BLaER1 (cell line): ENCODE data around the gene ZNF599.

Source experiments
- H3K27ac ChIP-seq: shearing (Covaris generic); formaldehyde crosslinking; 2 replicates; pipeline ENCODE4 v1.8.1; 2022
- H3K27me3 ChIP-seq: shearing (Covaris generic); formaldehyde crosslinking; 2 replicates; pipeline ENCODE4 v1.8.1; 2022
- H3K36me3 ChIP-seq: shearing (Covaris generic); formaldehyde crosslinking; 2 replicates; pipeline ENCODE4 v1.8.1; 2022
- H3K4me1 ChIP-seq: shearing (Covaris generic); formaldehyde crosslinking; 2 replicates; pipeline ENCODE4 v1.8.1; 2022
- H3K4me2 ChIP-seq: shearing (Covaris generic); formaldehyde crosslinking; 2 replicates; pipeline ENCODE4 v1.8.1; 2022
- H3K4me3 ChIP-seq: shearing (Covaris generic); formaldehyde crosslinking; 2 replicates; pipeline ENCODE4 v1.8.1; 2022
- H3K9ac ChIP-seq: shearing (Covaris generic); formaldehyde crosslinking; 2 replicates; pipeline ENCODE4 v1.8.1; 2022
- H3K9me3 ChIP-seq: shearing (Covaris generic); formaldehyde crosslinking; 2 replicates; pipeline ENCODE4 v1.8.1; 2022
- H4K20me1 ChIP-seq: shearing (Covaris generic); formaldehyde crosslinking; 2 replicates; pipeline ENCODE4 v1.8.1; 2022
- Cebpa-rat ChIP-seq: shearing (Covaris generic); IDR thresholded peaks from 2 replicates; pipeline ENCODE4 v1.8.1; 2022

Gene ZNF599

GRCh38 chr19:34757441-34757840 is 15.6 kb downstream of the ZNF599 start:
- Histone ChIP-seq H3K27me3 (no peaks in the 10 kb centered on the region), H4K20me1 (no peaks in the 10 kb centered on the region), H3K9ac (no peak overlapping the region), H3K9me3 (peaks cover 100% of the 10 kb centered on the region), H3K4me1 (no peaks in the 10 kb centered on the region), H3K36me3 (peaks cover 61% of the 10 kb centered on the region), H3K4me2 (no peak overlapping the region), H3K27ac (no peak overlapping the region), H3K4me3 (0 out of 2 replicates have a peak overlapping the region, but pooled peaks have one; percentile 6)
- no peak for TF ChIP-seq Cebpa-rat

DNA sequence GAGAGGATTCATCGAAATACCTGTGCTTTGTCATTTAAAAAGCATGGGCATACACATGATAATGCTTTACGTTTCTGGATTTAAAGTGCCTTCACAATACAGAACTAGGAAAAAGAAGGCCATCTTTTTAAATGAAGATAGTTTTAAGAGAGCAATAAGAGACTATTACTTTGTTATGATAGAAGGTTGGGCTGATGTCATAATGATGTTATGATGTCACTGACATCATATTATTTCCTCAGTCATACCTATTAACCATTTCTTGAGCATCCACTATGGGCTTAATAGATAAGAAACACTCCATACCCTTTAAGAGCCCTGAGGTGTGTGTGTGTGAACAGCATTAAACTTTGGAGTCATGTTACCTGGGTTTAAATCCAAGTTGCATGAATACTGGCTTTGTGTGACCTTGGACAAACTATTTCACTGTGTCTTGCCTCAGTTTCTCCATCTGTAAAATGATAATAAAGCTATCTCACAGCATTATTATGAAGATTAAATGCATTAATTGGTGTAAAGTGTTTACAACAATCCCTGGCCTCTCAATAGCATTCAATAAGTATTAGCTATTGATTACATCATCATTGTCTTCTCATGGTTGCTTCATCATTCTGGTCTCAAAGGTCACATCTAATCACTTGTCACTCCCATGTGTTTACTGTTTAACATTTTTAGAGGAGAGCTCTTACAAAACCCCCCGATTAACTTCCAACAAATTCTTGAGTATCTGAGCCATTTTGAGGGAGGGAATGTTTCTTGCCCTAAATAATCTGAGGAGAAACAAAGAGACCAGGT is 27.9 kb downstream of the ZNF599 start:
- Histone ChIP-seq H3K27ac (no peak overlapping the region), H3K9me3 (peaks cover 96% of the 10 kb centered on the region), H4K20me1 (no peaks in the 10 kb centered on the region), H3K9ac (no peak overlapping the region), H3K4me1 (no peaks in the 10 kb centered on the region), H3K4me2 (no peak overlapping the region), H3K36me3 (peaks cover 80% of the 10 kb centered on the region), H3K27me3 (no peaks in the 10 kb centered on the region), H3K4me3 (no peak overlapping the region)
- no peak for TF ChIP-seq Cebpa-rat

- H3K4me1 ChIP-seq, result peaks cover 32% of the 10 kb centered on the region
- peaks cover 34% of the 10 kb centered on the region for H3K9me3 ChIP-seq
- H3K27me3 ChIP-seq, result no peaks in the 10 kb centered on the region
- peak overlapping the region; percentile 90 for H3K4me3 ChIP-seq
- peak overlapping the region; percentile 90 for H3K9ac ChIP-seq
- H4K20me1 ChIP-seq, result no peaks in the 10 kb centered on the region
- H3K4me2 ChIP-seq, result peak overlapping the region; percentile 94
- TF ChIP-seq Cebpa-rat, result no peak
- H3K27ac ChIP-seq, result peak overlapping the region; percentile 90
- peaks cover 34% of the 10 kb centered on the region for H3K36me3 ChIP-seq
Observed at GRCh38 chr19:34734537-34735103, 38.4 kb downstream of the ZNF599 start.

DNA sequence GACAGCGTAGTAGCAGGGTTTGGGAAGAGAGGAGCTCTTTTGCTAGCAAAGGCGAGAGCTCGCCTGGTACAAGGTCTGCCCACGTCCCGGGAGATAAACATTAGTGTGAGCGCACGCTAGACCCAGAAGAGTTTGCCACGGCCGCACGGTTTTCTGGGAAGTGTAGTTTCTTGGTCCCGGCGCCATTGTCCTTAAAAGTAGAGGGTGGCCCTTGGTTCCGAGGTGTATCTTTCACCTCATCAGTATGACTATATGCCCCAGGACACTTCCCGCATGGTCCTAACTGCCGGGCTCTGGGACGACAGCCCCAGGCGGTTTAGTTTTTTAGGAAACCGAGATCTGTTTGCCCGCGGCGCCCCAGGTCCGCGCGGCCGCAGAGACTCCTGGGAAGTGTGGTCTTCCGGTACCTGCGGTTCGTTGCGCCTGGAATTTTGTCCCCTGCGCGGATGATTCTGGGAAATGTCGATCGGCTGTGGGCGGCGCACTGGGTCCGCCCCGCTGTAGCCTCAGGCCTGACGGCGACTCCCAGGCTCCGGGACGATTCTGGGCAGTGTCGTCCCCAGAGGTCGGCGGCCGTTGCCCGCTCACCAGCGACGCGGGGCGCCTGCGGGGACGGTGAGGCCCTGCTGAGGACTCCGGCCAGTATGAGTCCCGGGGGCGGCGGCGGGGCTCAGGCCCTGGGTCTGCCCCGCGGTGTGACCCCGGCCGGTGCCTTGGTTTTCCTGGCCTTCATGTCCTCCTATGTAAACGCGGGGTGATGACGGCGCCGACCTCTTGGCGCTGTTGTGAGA is 39.1 kb downstream of the ZNF599 start, which contains the start of gene ZNF181:
Gene ZNF181 (plus strand): TSS at position 498 of the 791 bp plus-strand sequence. CDS start 795 bp downstream, outside the sequence.
- H3K4me1 ChIP-seq, result peaks cover 32% of the 10 kb centered on the region
- peak within 1 kb of the TSS; percentile 90 for H3K9ac ChIP-seq
- peaks cover 28% of the 10 kb centered on the region for H3K9me3 ChIP-seq

GRCh38 chr19:34733266-34733745 is 39.7 kb downstream of the ZNF599 start:
- peak overlapping the region; percentile 90 for H3K9ac ChIP-seq
- H3K4me3 ChIP-seq, result peak overlapping the region; percentile 90
- H3K4me1 ChIP-seq, result peaks cover 32% of the 10 kb centered on the region
- no peaks in the 10 kb centered on the region for H4K20me1 ChIP-seq
- H3K27me3 ChIP-seq, result no peaks in the 10 kb centered on the region
- peak overlapping the region; percentile 94 for H3K4me2 ChIP-seq
- peaks cover 23% of the 10 kb centered on the region for H3K9me3 ChIP-seq
- H3K27ac ChIP-seq, result peak overlapping the region; percentile 90
- H3K36me3 ChIP-seq, result peaks cover 21% of the 10 kb centered on the region
- no peak for TF ChIP-seq Cebpa-rat

More for the DNA sequence above, 39.1 kb downstream of the ZNF599 start, which contains the start of gene ZNF181:
- Histone ChIP-seq H3K27me3 (no peaks in the 10 kb centered on the region), H3K27ac (peak within 1 kb of the TSS; percentile 90), H3K4me2 (peak within 1 kb of the TSS; percentile 94), H3K4me3 (peak within 1 kb of the TSS; percentile 90), H3K36me3 (peaks cover 27% of the 10 kb centered on the region), H4K20me1 (no peaks in the 10 kb centered on the region)
- TF ChIP-seq Cebpa-rat, result no peak

DNA sequence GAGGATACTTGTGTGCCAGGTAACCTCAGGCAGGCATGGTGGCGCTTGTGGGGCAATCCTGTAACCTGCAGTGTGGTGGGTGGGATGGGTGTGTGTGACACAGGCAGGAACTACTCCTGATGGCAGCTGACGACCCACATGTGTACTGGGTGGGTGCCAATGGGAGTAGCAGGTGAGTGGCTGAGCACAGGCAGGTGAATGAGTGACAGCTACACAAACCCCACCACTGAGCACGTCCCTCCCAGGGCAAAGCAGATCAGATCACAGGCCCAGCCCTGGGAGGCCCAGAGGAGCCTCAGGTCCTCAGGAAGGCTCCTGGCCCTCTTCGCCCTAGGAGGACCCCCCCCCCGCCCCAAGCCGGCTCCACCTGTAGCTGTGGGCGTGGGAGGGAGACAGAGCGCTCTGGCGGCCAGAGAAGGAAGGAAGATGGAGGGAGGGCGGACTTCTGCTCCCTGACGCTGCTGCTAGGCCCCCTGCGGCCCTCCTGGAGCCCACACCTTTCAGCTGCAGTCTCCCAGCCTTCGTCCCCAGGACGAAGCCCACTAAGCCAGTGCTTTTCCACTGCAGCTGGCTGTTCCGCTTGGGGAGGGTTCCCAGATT is 40.3 kb downstream of the ZNF599 start:
- Histone ChIP-seq H4K20me1 (no peaks in the 10 kb centered on the region), H3K9ac (peak overlapping the region; percentile 90), H3K36me3 (peaks cover 15% of the 10 kb centered on the region), H3K27ac (peak overlapping the region; percentile 90), H3K9me3 (peaks cover 17% of the 10 kb centered on the region), H3K27me3 (no peaks in the 10 kb centered on the region), H3K4me1 (peaks cover 32% of the 10 kb centered on the region), H3K4me2 (peak overlapping the region; percentile 94), H3K4me3 (peak overlapping the region; percentile 90)
- no peak for TF ChIP-seq Cebpa-rat

DNA sequence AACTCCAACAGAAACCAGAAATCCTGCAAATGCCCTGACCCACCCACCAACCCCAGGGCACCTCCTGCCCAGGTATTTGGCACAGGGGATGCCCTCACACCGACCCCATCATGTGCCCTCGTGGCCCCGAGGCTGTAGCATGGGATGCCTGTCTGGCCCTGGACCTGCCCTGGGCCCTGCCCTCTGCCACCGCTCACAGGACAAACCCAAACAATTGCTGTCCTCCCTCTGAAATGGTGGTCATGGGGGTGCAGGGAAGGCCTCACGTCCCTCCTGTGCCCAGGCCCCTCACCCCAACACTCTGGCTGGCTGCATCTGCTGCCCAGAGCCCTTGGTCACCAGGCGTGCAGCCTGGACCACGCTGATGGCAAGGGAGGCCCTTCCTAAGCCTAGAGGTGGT is 41.1 kb downstream of the ZNF599 start:
- H3K27ac ChIP-seq, result no peak overlapping the region
- peaks cover 10% of the 10 kb centered on the region; the same call in 1 of the 2 replicates for H3K9me3 ChIP-seq
- H3K36me3 ChIP-seq, result peaks cover 11% of the 10 kb centered on the region
- H4K20me1 ChIP-seq, result no peaks in the 10 kb centered on the region
- no peaks in the 10 kb centered on the region for H3K27me3 ChIP-seq
- H3K4me3 ChIP-seq, result no peak overlapping the region
- TF ChIP-seq Cebpa-rat, result no peak
- no peak overlapping the region; the same call in 1 of the 2 replicates for H3K4me2 ChIP-seq
- peaks cover 32% of the 10 kb centered on the region for H3K4me1 ChIP-seq
- H3K9ac ChIP-seq, result no peak overlapping the region

DNA sequence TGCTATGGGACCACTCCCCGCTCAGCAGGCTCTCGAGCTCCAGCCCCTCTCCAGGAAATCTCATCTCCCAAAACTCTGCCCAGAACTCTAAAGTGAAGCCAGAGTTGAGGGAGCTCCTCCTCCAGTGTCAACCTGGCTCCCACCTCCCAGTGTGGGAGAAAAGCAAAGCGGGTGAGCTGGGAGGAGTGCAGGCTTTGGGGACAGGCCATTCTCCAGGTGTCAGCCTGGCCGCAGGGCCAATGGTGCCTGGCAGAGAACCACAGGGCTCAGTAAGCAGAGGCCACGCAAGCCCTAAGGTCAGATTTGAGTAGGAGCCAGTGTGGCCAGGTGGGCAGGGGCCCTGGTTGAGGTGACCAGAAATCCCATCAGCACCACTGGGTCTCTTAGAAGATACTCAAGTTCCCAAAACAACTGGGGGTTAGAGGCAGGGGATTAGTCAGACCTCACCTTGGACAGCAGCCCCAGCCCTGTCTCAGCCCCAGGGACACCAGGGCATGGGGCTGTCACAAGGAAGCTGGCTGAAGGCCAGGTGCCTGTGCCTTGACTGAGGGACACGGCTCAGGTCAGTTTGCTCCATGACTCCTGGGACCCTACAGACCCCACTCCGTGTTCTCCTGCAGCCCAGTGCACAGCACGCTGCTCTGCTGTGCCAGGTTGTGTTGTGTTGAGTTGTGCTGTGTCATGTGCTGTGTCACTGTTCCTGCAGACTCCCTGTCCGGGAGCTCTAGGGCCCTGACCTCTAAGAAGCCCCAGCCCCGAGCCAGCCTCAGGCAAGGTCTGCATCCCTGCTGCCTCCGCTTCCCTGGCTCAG is 41.8 kb downstream of the ZNF599 start:
- Histone ChIP-seq H3K27ac (no peak overlapping the region), H3K9me3 (peaks cover 4% of the 10 kb centered on the region; the same call in 1 of the 2 replicates), H3K27me3 (no peaks in the 10 kb centered on the region), H3K9ac (no peak overlapping the region), H3K4me3 (no peak overlapping the region), H4K20me1 (no peaks in the 10 kb centered on the region), H3K4me2 (no peak overlapping the region), H3K4me1 (peaks cover 27% of the 10 kb centered on the region), H3K36me3 (peaks cover 9% of the 10 kb centered on the region)
- TF ChIP-seq Cebpa-rat, result no peak
